Hepatocyte (in vitro differentiated cells): ENCODE measurements around the gene THSD4.

Source experiments
- EZH2 ChIP-seq: fragments of 200-600 bp; sonication (generic); IDR thresholded peaks from 2 replicates; pipeline ENCODE4 v1.6.1; 2016; ENCODE audit warnings: antibody characterized with exemption, mild to moderate bottlenecking, borderline replicate concordance
- TF ChIP-seq, protein P1 (sequence below): fragments of 200-600 bp; sonication (generic); IDR thresholded peaks from 2 replicates; pipeline ENCODE4 v1.5.1; 2016; ENCODE audit warnings: antibody characterized with exemption, mild to moderate bottlenecking; ENCODE audit not compliant: poor library complexity

DNA sequence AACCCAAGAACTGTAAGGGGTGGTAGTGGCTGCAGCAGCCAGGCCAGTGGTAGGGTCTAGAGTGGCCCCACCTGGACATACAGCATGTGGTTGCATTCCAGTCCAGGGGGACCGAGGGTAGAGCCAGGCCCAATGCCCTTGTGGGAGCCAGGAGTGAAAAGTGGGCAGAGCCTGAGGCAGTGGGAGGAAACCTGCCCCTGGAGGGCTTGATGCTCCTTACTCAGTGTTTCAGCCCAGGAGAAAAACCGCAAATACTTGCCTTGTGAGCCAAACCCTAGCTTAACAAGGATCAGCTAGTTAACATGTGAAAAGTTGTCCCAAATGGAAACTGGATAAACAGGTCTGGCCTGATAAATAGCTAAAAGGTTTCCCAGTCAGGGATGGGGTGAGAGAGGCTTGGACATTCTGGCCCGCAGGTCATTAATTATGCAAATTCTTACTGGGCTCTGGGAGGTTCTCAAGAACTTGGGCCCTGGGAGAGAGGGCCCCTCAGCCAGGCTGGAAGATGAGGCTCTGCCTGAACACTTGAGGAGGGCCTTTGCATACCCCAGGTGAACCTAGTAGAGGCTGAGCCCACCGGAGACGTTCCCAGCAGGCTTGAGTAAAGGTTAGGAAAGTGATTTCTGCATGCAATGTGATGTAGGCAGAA, 222.1 kb downstream of the THSD4 start:
- TF ChIP-seq, protein P1, sequence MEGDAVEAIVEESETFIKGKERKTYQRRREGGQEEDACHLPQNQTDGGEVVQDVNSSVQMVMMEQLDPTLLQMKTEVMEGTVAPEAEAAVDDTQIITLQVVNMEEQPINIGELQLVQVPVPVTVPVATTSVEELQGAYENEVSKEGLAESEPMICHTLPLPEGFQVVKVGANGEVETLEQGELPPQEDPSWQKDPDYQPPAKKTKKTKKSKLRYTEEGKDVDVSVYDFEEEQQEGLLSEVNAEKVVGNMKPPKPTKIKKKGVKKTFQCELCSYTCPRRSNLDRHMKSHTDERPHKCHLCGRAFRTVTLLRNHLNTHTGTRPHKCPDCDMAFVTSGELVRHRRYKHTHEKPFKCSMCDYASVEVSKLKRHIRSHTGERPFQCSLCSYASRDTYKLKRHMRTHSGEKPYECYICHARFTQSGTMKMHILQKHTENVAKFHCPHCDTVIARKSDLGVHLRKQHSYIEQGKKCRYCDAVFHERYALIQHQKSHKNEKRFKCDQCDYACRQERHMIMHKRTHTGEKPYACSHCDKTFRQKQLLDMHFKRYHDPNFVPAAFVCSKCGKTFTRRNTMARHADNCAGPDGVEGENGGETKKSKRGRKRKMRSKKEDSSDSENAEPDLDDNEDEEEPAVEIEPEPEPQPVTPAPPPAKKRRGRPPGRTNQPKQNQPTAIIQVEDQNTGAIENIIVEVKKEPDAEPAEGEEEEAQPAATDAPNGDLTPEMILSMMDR: no peak
- no peak for TF ChIP-seq EZH2
